ENCODE results near the gene CYP2C9. TPM values are rescaled to one million over a fixed set of nuclear protein-coding genes. Genes with fewer than 3 reads are reported as not detected.

The CYP2C9 gene
- polyA plus RNA-seq, 1 donor, result 4.8 TPM

- no peak for DNase-seq
These were observed 100.8 kb downstream of the CYP2C9 start for GRCh38 chr10:95039281-95039680.

Other genes with a start within 250 kb of the CYP2C9 start
- gene CYP2C19, start 176.0 kb upstream of the CYP2C9 start, polyA plus RNA-seq (ENCODE audit: insufficient read length), result 0.12 TPM
- 12.4 TPM for gene CYP2C8, start 130.8 kb downstream of the CYP2C9 start, polyA plus RNA-seq (ENCODE audit: insufficient read length)